ENCODE results near the gene ETF1.
A peak's percentile ranks its signal among the peaks of the same experiment; 100 is the strongest.

ETF1 gene

GRCh38 chr5:138545919-138546562 is 3.0 kb upstream of the ETF1 start:
- peaks cover 22% of the 10 kb centered on the region for H4K20me1 ChIP-seq (ENCODE audit: insufficient read depth, low read length, poor library complexity, severe bottlenecking)
- TF ChIP-seq CTCF (conservative IDR thresholded peaks at IDR 0.05; ENCODE audit: low read length): no peak
- TF ChIP-seq EZH2phosphoT487 (IDR thresholded peaks at IDR 0.05; ENCODE audit: borderline replicate concordance): no peak
- no peaks in the 10 kb centered on the region for H3F3A ChIP-seq (ENCODE audit: low read depth)
- H3K36me3 ChIP-seq (ENCODE audit: insufficient read depth, low read length): no peaks in the 10 kb centered on the region
- peaks cover 15% of the 10 kb centered on the region for H3K4me1 ChIP-seq (ENCODE audit: insufficient read depth, low read length, poor library complexity, severe bottlenecking)
- peak overlapping the region; percentile 4 for H3K4me3 ChIP-seq (ENCODE audit: low read length, poor library complexity, severe bottlenecking)
- no peak overlapping the region for H2AFZ ChIP-seq (ENCODE audit: low read length)
- H3K79me2 ChIP-seq (ENCODE audit: insufficient read depth, low read length): peaks cover 52% of the 10 kb centered on the region
- H3K9me2 ChIP-seq (replicated peaks; ENCODE audit: low read depth, low read length): no peaks in the 10 kb centered on the region
- no peaks in the 10 kb centered on the region for H3K27me3 ChIP-seq (ENCODE audit: insufficient read depth, low read length, poor library complexity, severe bottlenecking)
- H3K9me3 ChIP-seq (ENCODE audit: insufficient read depth, low read depth, low read length): no peaks in the 10 kb centered on the region
- H3K9ac ChIP-seq (ENCODE audit: low read depth, low read length, poor library complexity, severe bottlenecking): no peak overlapping the region
- H3K4me2 ChIP-seq (ENCODE audit: low read depth, low read length, poor library complexity, severe bottlenecking): peak overlapping the region; percentile 54

GRCh38 chr5:138544181-138545134 is 1.4 kb upstream of the ETF1 start:
- H4K20me1 ChIP-seq (ENCODE audit: insufficient read depth, low read length, poor library complexity, severe bottlenecking): peaks cover 38% of the 10 kb centered on the region
- no peak for TF ChIP-seq EZH2phosphoT487 (IDR thresholded peaks at IDR 0.05; ENCODE audit: borderline replicate concordance)
- no peak for TF ChIP-seq CTCF (conservative IDR thresholded peaks at IDR 0.05; ENCODE audit: low read length)
- no peak overlapping the region for H2AFZ ChIP-seq (ENCODE audit: low read length)

GRCh38 chr5:138543730-138544104 is 681 bp upstream of the ETF1 start:
- Histone ChIP-seq H3F3A (ENCODE audit: low read depth) (no peaks in the 10 kb centered on the region), H3K9me2 (replicated peaks; ENCODE audit: low read depth, low read length) (no peaks in the 10 kb centered on the region)

More at GRCh38 chr5:138544181-138545134, 1.4 kb upstream of the ETF1 start:
- Histone ChIP-seq H3K4me2 (ENCODE audit: low read depth, low read length, poor library complexity, severe bottlenecking) (peak overlapping the region; percentile 83), H3K9me3 (ENCODE audit: insufficient read depth, low read depth, low read length) (no peaks in the 10 kb centered on the region), H3K4me1 (ENCODE audit: insufficient read depth, low read length, poor library complexity, severe bottlenecking) (peaks cover 30% of the 10 kb centered on the region), H3K9ac (ENCODE audit: low read depth, low read length, poor library complexity, severe bottlenecking) (peak overlapping the region; percentile 92), H3K79me2 (ENCODE audit: insufficient read depth, low read length) (peaks cover 68% of the 10 kb centered on the region), H3K4me3 (ENCODE audit: low read length, poor library complexity, severe bottlenecking) (peak overlapping the region; percentile 92), H3K9me2 (replicated peaks; ENCODE audit: low read depth, low read length) (no peaks in the 10 kb centered on the region), H3K27me3 (ENCODE audit: insufficient read depth, low read length, poor library complexity, severe bottlenecking) (no peaks in the 10 kb centered on the region), H3K36me3 (ENCODE audit: insufficient read depth, low read length) (no peaks in the 10 kb centered on the region), H3F3A (ENCODE audit: low read depth) (no peaks in the 10 kb centered on the region)

More at GRCh38 chr5:138543730-138544104, 681 bp upstream of the ETF1 start:
- TF ChIP-seq CTCF (conservative IDR thresholded peaks at IDR 0.05; ENCODE audit: low read length): no peak
- no peak for TF ChIP-seq EZH2phosphoT487 (IDR thresholded peaks at IDR 0.05; ENCODE audit: borderline replicate concordance)
- H3K9ac ChIP-seq (ENCODE audit: low read depth, low read length, poor library complexity, severe bottlenecking): peak overlapping the region; percentile 92
- no peaks in the 10 kb centered on the region for H3K27me3 ChIP-seq (ENCODE audit: insufficient read depth, low read length, poor library complexity, severe bottlenecking)
- no peaks in the 10 kb centered on the region for H3K36me3 ChIP-seq (ENCODE audit: insufficient read depth, low read length)
- peaks cover 45% of the 10 kb centered on the region for H4K20me1 ChIP-seq (ENCODE audit: insufficient read depth, low read length, poor library complexity, severe bottlenecking)
- peak overlapping the region; percentile 95 for H2AFZ ChIP-seq (ENCODE audit: low read length)
- no peaks in the 10 kb centered on the region for H3K9me3 ChIP-seq (ENCODE audit: insufficient read depth, low read depth, low read length)
- H3K4me2 ChIP-seq (ENCODE audit: low read depth, low read length, poor library complexity, severe bottlenecking): peak overlapping the region; percentile 83
- H3K79me2 ChIP-seq (ENCODE audit: insufficient read depth, low read length): peaks cover 75% of the 10 kb centered on the region
- peaks cover 37% of the 10 kb centered on the region for H3K4me1 ChIP-seq (ENCODE audit: insufficient read depth, low read length, poor library complexity, severe bottlenecking)
- H3K4me3 ChIP-seq (ENCODE audit: low read length, poor library complexity, severe bottlenecking): peak overlapping the region; percentile 92
